Caco-2 (cell line): ENCODE data around the gene NUMBL. TPM values are rescaled to one million over a fixed set of nuclear protein-coding genes. Genes with fewer than 3 reads are reported as not detected.

Experiments used
- BruUV-seq: library from RNA; stranded (reverse); fragments of 400-500 nt; replicated peaks from 2 replicates; lab custom pipeline; 2021; lab: Mats Ljungman, UMichigan
- CTCF ChIA-PET: fragments of 300-600 bp; sonication (Branson Sonifier 250); formaldehyde crosslinking; loops from one replicate; lab custom pipeline; 2022; ENCODE audit warnings: antibody characterized with exemption; lab: Charles Lee
- POLR2A ChIA-PET: fragments of 300-600 bp; sonication (Branson Sonifier 250); formaldehyde crosslinking; loops from one replicate; lab custom pipeline; 2022; ENCODE audit warnings: antibody characterized with exemption; lab: Charles Lee
- DNase-seq, 2 experiments: peaks; one replicate each; pipeline versions ENCODE4 v3.0.0 to v3.0.0-alpha.2; 2020 to 2022
- H3K27me3 ChIP-seq: replicated peaks from 2 replicates; pipeline ENCODE4 v1.6.0; 2011; ENCODE audit warnings: low read length; ENCODE audit not compliant: control insufficient read depth, insufficient read depth
- H3K36me3 ChIP-seq: 2 replicates; pipeline ENCODE4 v1.5.1; 2011; ENCODE audit warnings: low read length; ENCODE audit not compliant: control insufficient read depth, insufficient read depth
- H3K4me1 ChIP-seq: fragments of 250-450 bp; sonication (Bioruptor Pico); 2 replicates; pipeline ENCODE4 v1.5.1; 2020; ENCODE audit warnings: mild to moderate bottlenecking
- H3K4me3 ChIP-seq: 2 replicates; pipeline ENCODE4 v1.5.1; 2011; ENCODE audit warnings: low read depth, mild to moderate bottlenecking, control low read depth, low read length
- H3K9me3 ChIP-seq: fragments of 250-450 bp; sonication (Bioruptor Pico); 2 replicates; pipeline ENCODE4 v1.5.1; 2020; ENCODE audit warnings: mild to moderate bottlenecking, moderate library complexity
- H3K27ac Mint-ChIP-seq: one replicate; pipeline ENCODE4 v1.8.0; 2022; ENCODE audit warnings: mixed read lengths; ENCODE audit not compliant: unreplicated experiment
- H3K27me3 Mint-ChIP-seq: one replicate; pipeline ENCODE4 v1.8.0; 2022; ENCODE audit warnings: mixed read lengths; ENCODE audit not compliant: insufficient read depth, unreplicated experiment
- H3K36me3 Mint-ChIP-seq: one replicate; pipeline ENCODE4 v1.8.0; 2022; ENCODE audit warnings: mild to moderate bottlenecking, mixed read lengths; ENCODE audit not compliant: insufficient read depth, unreplicated experiment
- H3K4me1 Mint-ChIP-seq: one replicate; pipeline ENCODE4 v1.8.0; 2022; ENCODE audit warnings: low read depth, mixed read lengths; ENCODE audit not compliant: unreplicated experiment
- H3K4me3 Mint-ChIP-seq: one replicate; pipeline ENCODE4 v1.8.0; 2022; ENCODE audit warnings: mild to moderate bottlenecking, moderate library complexity, mixed read lengths; ENCODE audit not compliant: unreplicated experiment
- H3K9me3 Mint-ChIP-seq: one replicate; pipeline ENCODE4 v1.8.0; 2022; ENCODE audit warnings: mixed read lengths; ENCODE audit not compliant: unreplicated experiment
- CTCF ChIP-seq, 2 experiments: fragments of 200-600 bp in 1 of 2; IDR thresholded peaks; 1 replicate in 1 of 2; 2 replicates in 1 of 2; pipeline versions ENCODE4 v1.5.1 to v1.8.0; 2011 to 2022; ENCODE audit warnings: antibody characterized with exemption in 1 of 2, control low read depth in 1 of 2, inconsistent platforms in 1 of 2, low read depth in 1 of 2, low read length in 1 of 2, mild to moderate bottlenecking in 1 of 2, moderate library complexity in 1 of 2; ENCODE audit not compliant: insufficient read depth in 1 of 2, severe bottlenecking in 1 of 2, unreplicated experiment in 1 of 2
- intact Hi-C: fragments of 100-400 bp; cut with micrococcal nuclease; formaldehyde crosslinking; loops from one replicate; pipeline ENCODE4 v1.10.0; 2022; ENCODE audit not compliant: unreplicated experiment
- total RNA-seq: library from RNA; stranded (reverse); gene quantifications from 2 replicates; pipeline ENCODE4 v1.2.3, GENCODE V29; 2022

The NUMBL gene
- total RNA-seq, 1 experiment from 2014 or later = 22.0 TPM

GRCh38 chr19:40697007-40697406, 6.6 kb upstream of the NUMBL start:
- BruUV-seq = no TSS peak
- no peak for TF ChIP-seq CTCF (IDR thresholded peaks at IDR 0.05; ENCODE audit: insufficient read depth in 1 of 2, low read depth in 1 of 2, low read length in 1 of 2, severe bottlenecking in 1 of 2, unreplicated experiment in 1 of 2)
- Histone ChIP-seq H3K27me3 (no peaks in the 10 kb centered on the region), H3K36me3 (peaks cover 1% of the 10 kb centered on the region; the same call in 1 of the 2 replicates), H3K4me1 (no peaks in the 10 kb centered on the region), H3K4me3 (no peak overlapping the region), H3K9me3 (no peaks in the 10 kb centered on the region)
- Mint-ChIP-seq H3K9me3 (no peaks in the 10 kb centered on the region), H3K4me3 (no peak overlapping the region), H3K27me3 (no peaks in the 10 kb centered on the region), H3K27ac (no peak overlapping the region), H3K4me1 (peaks cover 5% of the 10 kb centered on the region), H3K36me3 (peaks cover 25% of the 10 kb centered on the region)
- CTCF ChIA-PET = no interaction called here
- no peak for DNase-seq
- intact Hi-C loops = no loop called here
- POLR2A ChIA-PET = no interaction called here

- TF ChIP-seq CTCF (IDR thresholded peaks at IDR 0.05; ENCODE audit: insufficient read depth in 1 of 2, low read depth in 1 of 2, low read length in 1 of 2, severe bottlenecking in 1 of 2, unreplicated experiment in 1 of 2) = no peak
- Histone ChIP-seq H3K4me1 (peaks cover 9% of the 10 kb centered on the region; the same call in 1 of the 2 replicates), H3K4me3 (no peak overlapping the region), H3K27me3 (no peaks in the 10 kb centered on the region), H3K9me3 (no peaks in the 10 kb centered on the region), H3K36me3 (peaks cover 1% of the 10 kb centered on the region; the same call in 1 of the 2 replicates)
- H3K36me3 Mint-ChIP-seq = peaks cover 23% of the 10 kb centered on the region
- CTCF ChIA-PET = no interaction called here
- intact Hi-C loops = no loop called here
- H3K9me3 Mint-ChIP-seq = no peaks in the 10 kb centered on the region
- H3K27me3 Mint-ChIP-seq = no peaks in the 10 kb centered on the region
- POLR2A ChIA-PET = no interaction called here
- H3K4me1 Mint-ChIP-seq = peaks cover 5% of the 10 kb centered on the region
- no TSS peak for BruUV-seq
- H3K4me3 Mint-ChIP-seq = no peak overlapping the region
- no peak overlapping the region for H3K27ac Mint-ChIP-seq
- no peak for DNase-seq
Observed at GRCh38 chr19:40695881-40696280, 5.4 kb upstream of the NUMBL start.

- DNase-seq = no peak
- CTCF ChIA-PET = no interaction called here
- Histone ChIP-seq H3K9me3 (no peaks in the 10 kb centered on the region), H3K4me3 (no peak overlapping the region), H3K4me1 (peaks cover 21% of the 10 kb centered on the region), H3K27me3 (no peaks in the 10 kb centered on the region), H3K36me3 (peaks cover 1% of the 10 kb centered on the region; the same call in 1 of the 2 replicates)
- H3K36me3 Mint-ChIP-seq = peaks cover 27% of the 10 kb centered on the region
- H3K27me3 Mint-ChIP-seq = no peaks in the 10 kb centered on the region
- no TSS peak for BruUV-seq
- POLR2A ChIA-PET = no interaction called here
- no peaks in the 10 kb centered on the region for H3K9me3 Mint-ChIP-seq
- no peak overlapping the region for H3K4me3 Mint-ChIP-seq
- H3K27ac Mint-ChIP-seq = no peak overlapping the region
- no peak for TF ChIP-seq CTCF (IDR thresholded peaks at IDR 0.05; ENCODE audit: insufficient read depth in 1 of 2, low read depth in 1 of 2, low read length in 1 of 2, severe bottlenecking in 1 of 2, unreplicated experiment in 1 of 2)
- intact Hi-C loops = no loop called here
- H3K4me1 Mint-ChIP-seq = peaks cover 5% of the 10 kb centered on the region
Observed at GRCh38 chr19:40693896-40694295, 3.4 kb upstream of the NUMBL start.
